ENCODE results near the gene ASB2.
A peak's percentile ranks its signal among the peaks of the same experiment; 100 is the strongest.

ASB2 gene

GRCh38 chr14:93960108-93960475 is 16.3 kb downstream of the ASB2 start:
- no peak for DNase-seq
- in situ Hi-C loops (cut with HindIII; ENCODE audit: low pct_ligation_motif_present, low sequenced_read_pairs), result no loop called here
- Histone ChIP-seq H3K27ac (no peak overlapping the region), H3K4me3 (ENCODE audit: low read depth, low read length) (no peak overlapping the region), H3K27me3 (replicated peaks) (no peaks in the 10 kb centered on the region), H3K36me3 (replicated peaks) (no peaks in the 10 kb centered on the region)
- TF ChIP-seq CTCF (IDR thresholded peaks at IDR 0.05; ENCODE audit: low read depth, low read length, missing control alignments), result no peak

GRCh38 chr14:93959239-93960107 is 16.9 kb downstream of the ASB2 start:
- in situ Hi-C loops (cut with HindIII; ENCODE audit: low pct_ligation_motif_present, low sequenced_read_pairs), result no loop called here
- Histone ChIP-seq H3K4me3 (ENCODE audit: low read depth, low read length) (no peak overlapping the region), H3K27ac (no peak overlapping the region), H3K27me3 (replicated peaks) (no peaks in the 10 kb centered on the region), H3K36me3 (replicated peaks) (no peaks in the 10 kb centered on the region)
- DNase-seq, result peak; percentile 82
- no peak for TF ChIP-seq CTCF (IDR thresholded peaks at IDR 0.05; ENCODE audit: low read depth, low read length, missing control alignments)

GRCh38 chr14:93958567-93959238 is 17.7 kb downstream of the ASB2 start:
- no peak for DNase-seq
- Histone ChIP-seq H3K36me3 (replicated peaks) (no peaks in the 10 kb centered on the region), H3K27me3 (replicated peaks) (no peaks in the 10 kb centered on the region), H3K4me3 (ENCODE audit: low read depth, low read length) (no peak overlapping the region), H3K27ac (no peak overlapping the region)
- in situ Hi-C loops (cut with HindIII; ENCODE audit: low pct_ligation_motif_present, low sequenced_read_pairs), result no loop called here
- no peak for TF ChIP-seq CTCF (IDR thresholded peaks at IDR 0.05; ENCODE audit: low read depth, low read length, missing control alignments)

- in situ Hi-C loops (cut with HindIII; ENCODE audit: low pct_ligation_motif_present, low sequenced_read_pairs), result no loop called here
- Histone ChIP-seq H3K27ac (no peak overlapping the region), H3K4me3 (ENCODE audit: low read depth, low read length) (no peak overlapping the region), H3K36me3 (replicated peaks) (no peaks in the 10 kb centered on the region), H3K27me3 (replicated peaks) (peaks cover 2% of the 10 kb centered on the region)
- TF ChIP-seq CTCF (IDR thresholded peaks at IDR 0.05; ENCODE audit: low read depth, low read length, missing control alignments), result no peak
- DNase-seq, result no peak
Measured at GRCh38 chr14:93957751-93958566, 18.4 kb downstream of the ASB2 start.

- H3K27ac ChIP-seq, result no peak overlapping the region
- in situ Hi-C loops (cut with HindIII; ENCODE audit: low pct_ligation_motif_present, low sequenced_read_pairs), result no loop called here
Measured at GRCh38 chr14:93957333-93957710, 19.0 kb downstream of the ASB2 start.

More at GRCh38 chr14:93957333-93957710, 19.0 kb downstream of the ASB2 start:
- Histone ChIP-seq H3K27me3 (replicated peaks) (peaks cover 2% of the 10 kb centered on the region), H3K36me3 (replicated peaks) (no peaks in the 10 kb centered on the region), H3K4me3 (ENCODE audit: low read depth, low read length) (no peak overlapping the region)
- DNase-seq, result no peak
- no peak for TF ChIP-seq CTCF (IDR thresholded peaks at IDR 0.05; ENCODE audit: low read depth, low read length, missing control alignments)
